SU-DHL-6 (cell line): Measurements from ENCODE around the gene CSNK2A3.

ENCODE experiments used
- H2AFZ ChIP-seq: fragments of 200-600 bp; sonication (generic); 2 replicates; pipeline ENCODE4 v1.6.1; 2014; ENCODE audit warnings: low read depth, mild to moderate bottlenecking, moderate library complexity, mixed read lengths, antibody characterized with exemption, low read length; ENCODE audit not compliant: severe bottlenecking
- H3F3A ChIP-seq: fragments of 200-600 bp; shearing (Covaris generic); 2 replicates; pipeline ENCODE4 v1.6.0; 2016; ENCODE audit warnings: antibody characterized with exemption, mild to moderate bottlenecking; ENCODE audit not compliant: insufficient read depth
- H3K27ac ChIP-seq: fragments of 200-600 bp; sonication (generic); 2 replicates; pipeline ENCODE4 v1.5.1; 2016; ENCODE audit warnings: low read depth, mild to moderate bottlenecking, low read length, moderate library complexity, mixed read lengths
- H3K27me3 ChIP-seq: fragments of 200-600 bp; sonication (generic), shearing (Covaris generic); 2 replicates; pipeline ENCODE4 v1.6.0; 2014; ENCODE audit warnings: mild to moderate bottlenecking, low read length
- H3K36me3 ChIP-seq: fragments of 200-600 bp; sonication (generic); 2 replicates; pipeline ENCODE4 v1.6.1; 2014; ENCODE audit warnings: mild to moderate bottlenecking, low read length, mixed read lengths
- H3K4me2 ChIP-seq: fragments of 300-600, 200-600 bp; shearing (Covaris generic), sonication (generic); 2 replicates; pipeline ENCODE4 v1.6.0; 2014; ENCODE audit warnings: low read length, low read depth, mild to moderate bottlenecking; ENCODE audit not compliant: poor library complexity, severe bottlenecking
- H3K4me3 ChIP-seq: fragments of 200-600 bp; sonication (generic); 2 replicates; pipeline ENCODE4 v1.5.1; 2014; ENCODE audit warnings: antibody characterized with exemption, low read length, mild to moderate bottlenecking, mixed read lengths; ENCODE audit not compliant: insufficient read depth, poor library complexity, severe bottlenecking
- H3K79me2 ChIP-seq: fragments of 200-600 bp; sonication (generic); 2 replicates; pipeline ENCODE4 v1.6.1; 2014; ENCODE audit warnings: mild to moderate bottlenecking, low read length, moderate library complexity; ENCODE audit not compliant: insufficient read depth
- H3K9ac ChIP-seq: fragments of 200-600 bp; sonication (generic); 2 replicates; pipeline ENCODE4 v1.7.0; 2014; ENCODE audit warnings: mild to moderate bottlenecking, low read length
- H3K9me2 ChIP-seq: fragments of 200-600 bp; sonication (generic); replicated peaks from 2 replicates; pipeline ENCODE4 v1.6.1; 2014; ENCODE audit warnings: low read length; ENCODE audit not compliant: insufficient read depth
- H3K9me3 ChIP-seq: fragments of 200-600 bp; sonication (generic); 2 replicates; pipeline ENCODE4 v1.6.1; 2014; ENCODE audit warnings: low read length, mixed read lengths; ENCODE audit not compliant: insufficient read depth
- H4K20me1 ChIP-seq: fragments of 200-600 bp; sonication (generic); 2 replicates; pipeline ENCODE4 v1.6.1; 2014; ENCODE audit warnings: low read depth, mild to moderate bottlenecking, antibody characterized with exemption, low read length, moderate library complexity, mixed read lengths
- EZH2phosphoT487 ChIP-seq: fragments of 200-600 bp; sonication (generic), shearing (Covaris generic); conservative IDR thresholded peaks from 2 replicates; pipeline ENCODE4 v1.6.1; 2018; ENCODE audit warnings: mild to moderate bottlenecking, antibody characterized with exemption, low read length, moderate library complexity, mixed read lengths
- TF ChIP-seq, protein P1 (sequence below): fragments of 200-600 bp; sonication (generic); IDR thresholded peaks from one replicate; pipeline ENCODE4 v1.5.1; 2017; ENCODE audit warnings: antibody characterized with exemption, mild to moderate bottlenecking, low read length, moderate library complexity; ENCODE audit not compliant: insufficient read depth, poor library complexity, severe bottlenecking

The CSNK2A3 gene

DNA sequence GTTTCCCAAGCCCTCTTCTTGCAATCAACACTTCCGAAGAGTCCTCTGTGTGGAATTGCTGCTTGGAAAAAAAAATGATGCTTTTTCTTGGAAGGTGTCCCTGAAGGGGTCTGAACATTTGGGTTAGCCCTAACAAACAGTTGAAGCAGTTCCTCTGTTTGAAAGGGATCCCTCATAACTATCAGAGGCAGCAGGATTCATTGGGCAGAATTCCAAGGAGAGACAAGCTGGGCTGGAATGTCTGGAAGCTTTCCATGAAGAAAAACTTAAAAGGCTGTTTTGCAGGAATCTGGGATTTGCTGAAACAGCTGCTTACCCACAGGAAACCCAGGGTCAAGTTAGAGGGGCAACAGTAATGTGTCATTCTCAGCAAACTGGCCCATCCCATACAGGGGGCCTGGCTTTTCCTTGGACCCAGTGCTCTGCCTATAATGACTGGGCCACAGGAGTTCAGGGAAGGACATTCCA, 3.1 kb downstream of the CSNK2A3 start:
- Histone ChIP-seq H3K9me2 (no peaks in the 10 kb centered on the region), H3K36me3 (no peaks in the 10 kb centered on the region), H3F3A (no peaks in the 10 kb centered on the region), H3K79me2 (no peaks in the 10 kb centered on the region), H3K4me2 (no peak overlapping the region), H2AFZ (no peak overlapping the region), H3K27me3 (no peaks in the 10 kb centered on the region), H3K9ac (no peak overlapping the region), H3K27ac (no peak overlapping the region), H4K20me1 (no peaks in the 10 kb centered on the region), H3K4me3 (no peak overlapping the region), H3K9me3 (no peaks in the 10 kb centered on the region)
- no peak for TF ChIP-seq EZH2phosphoT487
- TF ChIP-seq, protein P1, sequence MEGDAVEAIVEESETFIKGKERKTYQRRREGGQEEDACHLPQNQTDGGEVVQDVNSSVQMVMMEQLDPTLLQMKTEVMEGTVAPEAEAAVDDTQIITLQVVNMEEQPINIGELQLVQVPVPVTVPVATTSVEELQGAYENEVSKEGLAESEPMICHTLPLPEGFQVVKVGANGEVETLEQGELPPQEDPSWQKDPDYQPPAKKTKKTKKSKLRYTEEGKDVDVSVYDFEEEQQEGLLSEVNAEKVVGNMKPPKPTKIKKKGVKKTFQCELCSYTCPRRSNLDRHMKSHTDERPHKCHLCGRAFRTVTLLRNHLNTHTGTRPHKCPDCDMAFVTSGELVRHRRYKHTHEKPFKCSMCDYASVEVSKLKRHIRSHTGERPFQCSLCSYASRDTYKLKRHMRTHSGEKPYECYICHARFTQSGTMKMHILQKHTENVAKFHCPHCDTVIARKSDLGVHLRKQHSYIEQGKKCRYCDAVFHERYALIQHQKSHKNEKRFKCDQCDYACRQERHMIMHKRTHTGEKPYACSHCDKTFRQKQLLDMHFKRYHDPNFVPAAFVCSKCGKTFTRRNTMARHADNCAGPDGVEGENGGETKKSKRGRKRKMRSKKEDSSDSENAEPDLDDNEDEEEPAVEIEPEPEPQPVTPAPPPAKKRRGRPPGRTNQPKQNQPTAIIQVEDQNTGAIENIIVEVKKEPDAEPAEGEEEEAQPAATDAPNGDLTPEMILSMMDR: no peak

DNA sequence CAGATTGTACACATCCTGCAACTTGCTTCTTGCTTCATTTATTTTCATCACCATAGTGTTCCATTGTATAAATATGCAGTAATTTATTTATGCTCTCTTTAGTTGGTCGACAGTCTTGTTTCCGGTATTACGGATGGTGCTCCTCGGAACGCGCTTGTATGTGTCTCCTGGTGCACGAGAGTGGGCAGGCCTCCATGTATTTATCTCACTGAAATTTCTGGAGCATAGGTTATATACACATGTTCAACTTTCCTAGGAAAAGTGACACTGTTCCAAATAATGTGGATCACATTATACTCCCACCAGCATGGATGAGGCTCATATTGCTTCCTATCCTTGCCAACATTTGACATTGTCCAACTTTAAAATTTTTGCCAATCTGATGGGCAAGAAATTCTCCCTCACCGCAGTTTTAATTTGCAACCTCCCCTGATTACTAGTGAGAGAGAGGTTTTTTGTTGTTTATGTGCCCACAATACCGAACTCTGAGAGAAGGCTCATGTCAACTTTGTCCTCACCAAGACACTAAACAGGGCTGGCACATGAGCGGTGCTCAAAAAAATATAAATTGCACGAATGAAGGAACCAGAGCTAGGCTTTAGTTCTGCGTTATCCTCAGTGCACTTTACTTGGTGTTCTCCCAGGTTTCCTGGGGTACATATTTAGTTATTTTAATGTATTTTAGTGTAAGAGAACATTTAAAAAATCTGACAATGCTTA, 3.8 kb downstream of the CSNK2A3 start:
- Histone ChIP-seq H3K79me2 (no peaks in the 10 kb centered on the region), H4K20me1 (no peaks in the 10 kb centered on the region), H3K9ac (no peak overlapping the region), H3K9me2 (no peaks in the 10 kb centered on the region), H3K36me3 (no peaks in the 10 kb centered on the region), H2AFZ (no peak overlapping the region), H3K27me3 (no peaks in the 10 kb centered on the region), H3F3A (no peaks in the 10 kb centered on the region), H3K9me3 (no peaks in the 10 kb centered on the region), H3K4me3 (no peak overlapping the region), H3K27ac (no peak overlapping the region), H3K4me2 (no peak overlapping the region)
- no peak for TF ChIP-seq EZH2phosphoT487
- TF ChIP-seq, protein P1: no peak

DNA sequence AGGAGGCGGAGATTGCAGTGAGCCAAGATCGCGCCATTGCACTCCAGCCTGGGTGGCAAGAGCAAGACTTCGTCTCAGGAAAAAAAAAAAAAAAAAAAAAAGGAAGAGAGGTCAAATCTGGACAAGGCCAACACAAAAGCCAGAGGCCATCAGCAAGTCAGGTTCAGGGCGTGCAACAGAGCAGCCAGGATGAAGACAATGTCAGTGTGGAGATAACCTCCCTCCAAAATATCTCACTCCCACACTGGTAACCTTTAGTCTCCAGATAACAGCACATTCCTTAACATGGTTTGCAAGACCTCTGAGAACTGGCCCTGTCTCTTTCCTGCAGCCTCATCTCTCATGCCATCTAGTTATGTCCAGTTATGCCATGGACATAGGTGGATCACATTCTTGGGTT, 4.7 kb downstream of the CSNK2A3 start:
- no peaks in the 10 kb centered on the region for H3K9me2 ChIP-seq
- H3K4me2 ChIP-seq: no peak overlapping the region
- H4K20me1 ChIP-seq: no peaks in the 10 kb centered on the region
- H3K9me3 ChIP-seq: no peaks in the 10 kb centered on the region
- TF ChIP-seq, protein P1: no peak
- TF ChIP-seq EZH2phosphoT487: no peak
- no peaks in the 10 kb centered on the region for H3K79me2 ChIP-seq
- H3K36me3 ChIP-seq: no peaks in the 10 kb centered on the region
- no peaks in the 10 kb centered on the region for H3K27me3 ChIP-seq
- no peak overlapping the region for H3K4me3 ChIP-seq
- no peak overlapping the region for H3K9ac ChIP-seq
- no peak overlapping the region for H3K27ac ChIP-seq
- no peak overlapping the region for H2AFZ ChIP-seq
- no peaks in the 10 kb centered on the region for H3F3A ChIP-seq
